A673 (cell line): ENCODE results near the gene SLC15A4.

ENCODE experiments used
- EZH2 ChIP-seq: fragments of 200-600 bp; sonication (generic); IDR thresholded peaks from 2 replicates; pipeline ENCODE4 v1.6.1; 2017; ENCODE audit warnings: borderline replicate concordance, low read depth, mild to moderate bottlenecking, mixed read lengths, antibody characterized with exemption, low read length; ENCODE audit not compliant: poor library complexity, severe bottlenecking
- TF ChIP-seq, protein P1 (sequence below): fragments of 300-800, 200-600 bp; sonication (generic); conservative IDR thresholded peaks from 2 replicates; pipeline ENCODE4 v1.5.1; 2017; ENCODE audit warnings: low read depth, mild to moderate bottlenecking, antibody characterized with exemption, low read length, moderate library complexity, mixed read lengths

DNA sequence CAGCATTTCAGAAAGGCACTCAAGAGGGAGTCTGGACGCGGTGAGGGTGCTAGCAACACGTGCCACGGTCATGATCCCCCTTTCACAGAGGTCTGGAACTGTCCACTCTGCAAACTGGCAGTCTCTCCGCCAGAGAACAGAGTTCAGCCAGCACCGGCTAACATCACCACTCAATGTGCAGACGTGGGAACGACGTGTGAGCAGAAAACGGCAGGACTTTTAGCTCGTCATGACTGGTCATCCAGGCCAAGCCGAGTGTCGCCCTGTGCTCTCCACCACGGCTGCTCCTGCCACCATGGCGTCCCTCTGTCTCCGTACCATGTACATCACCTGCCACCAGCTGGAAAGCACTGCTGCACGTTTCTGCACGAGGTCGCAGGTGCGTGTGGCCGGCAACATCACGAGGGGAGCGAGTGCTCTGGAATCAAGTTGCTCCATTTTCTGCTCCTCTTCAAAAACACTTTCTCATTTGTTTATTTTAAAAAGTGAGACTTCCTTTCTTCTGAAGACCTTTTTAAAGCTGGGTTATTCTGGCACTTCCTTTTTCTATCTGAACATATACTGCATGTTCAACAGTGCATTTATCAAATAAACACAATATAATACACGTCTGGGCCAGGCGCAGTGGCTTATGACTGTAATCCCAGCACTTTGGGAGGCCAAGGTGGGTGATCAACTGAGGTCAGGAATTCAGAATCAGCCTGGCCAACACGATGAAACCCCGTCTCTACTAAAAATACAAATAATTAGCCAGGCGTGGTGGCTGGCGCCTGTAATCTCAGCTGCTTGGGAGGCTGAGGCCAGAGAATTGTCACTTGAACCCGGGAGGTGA, 28.0 kb downstream of the SLC15A4 start:
- TF ChIP-seq, protein P1, sequence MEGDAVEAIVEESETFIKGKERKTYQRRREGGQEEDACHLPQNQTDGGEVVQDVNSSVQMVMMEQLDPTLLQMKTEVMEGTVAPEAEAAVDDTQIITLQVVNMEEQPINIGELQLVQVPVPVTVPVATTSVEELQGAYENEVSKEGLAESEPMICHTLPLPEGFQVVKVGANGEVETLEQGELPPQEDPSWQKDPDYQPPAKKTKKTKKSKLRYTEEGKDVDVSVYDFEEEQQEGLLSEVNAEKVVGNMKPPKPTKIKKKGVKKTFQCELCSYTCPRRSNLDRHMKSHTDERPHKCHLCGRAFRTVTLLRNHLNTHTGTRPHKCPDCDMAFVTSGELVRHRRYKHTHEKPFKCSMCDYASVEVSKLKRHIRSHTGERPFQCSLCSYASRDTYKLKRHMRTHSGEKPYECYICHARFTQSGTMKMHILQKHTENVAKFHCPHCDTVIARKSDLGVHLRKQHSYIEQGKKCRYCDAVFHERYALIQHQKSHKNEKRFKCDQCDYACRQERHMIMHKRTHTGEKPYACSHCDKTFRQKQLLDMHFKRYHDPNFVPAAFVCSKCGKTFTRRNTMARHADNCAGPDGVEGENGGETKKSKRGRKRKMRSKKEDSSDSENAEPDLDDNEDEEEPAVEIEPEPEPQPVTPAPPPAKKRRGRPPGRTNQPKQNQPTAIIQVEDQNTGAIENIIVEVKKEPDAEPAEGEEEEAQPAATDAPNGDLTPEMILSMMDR: no peak
- no peak for TF ChIP-seq EZH2
